Endothelial cell of umbilical vein (primary cell): ENCODE results near the gene RUFY3. TPM values are rescaled to one million over a fixed set of nuclear protein-coding genes. Genes with fewer than 3 reads are reported as not detected.
A peak's percentile ranks its signal among the peaks of the same experiment; 100 is the strongest.

Experiments
- BruUV-seq: library from RNA; stranded (reverse); fragments of 400-500 nt; replicated peaks from 2 replicates; lab custom pipeline; 2021; lab: Mats Ljungman, UMichigan
- CTCF ChIA-PET: fragments of 300-600, 350-600 bp; sonication (Branson Sonifier 250); formaldehyde crosslinking; loops from one replicate; lab custom pipeline; 2021; ENCODE audit warnings: antibody characterized with exemption, inconsistent platforms; lab: Charles Lee
- POLR2A ChIA-PET: fragments of 300-600, 350-600 bp; sonication (Branson Sonifier 250); formaldehyde crosslinking; loops from one replicate; lab custom pipeline; 2021; ENCODE audit warnings: antibody characterized with exemption, inconsistent platforms; lab: Charles Lee
- DNase-seq: peaks from one replicate; pipeline ENCODE4 v3.0.0-alpha.2; 2011; ENCODE audit warnings: low read depth, low spot score
- FAIRE-seq: peaks from 2 replicates; lab custom pipeline; 2011; peaks lifted over from hg19 to GRCh38; lab: Jason Lieb, UNC
- H2AFZ ChIP-seq: 2 replicates; pipeline ENCODE4 v1.6.0; 2012; ENCODE audit warnings: low read depth, low read length, control low read depth, inconsistent platforms
- H3K27ac ChIP-seq: 2 replicates; pipeline ENCODE4 v1.5.1; 2011; ENCODE audit warnings: low read depth, mild to moderate bottlenecking, control low read depth, low read length, moderate library complexity; ENCODE audit not compliant: insufficient read depth
- H3K27me3 ChIP-seq, 2 experiments: 2 replicates each; pipeline versions ENCODE4 v1.6.0 to v1.6.1; 2011; ENCODE audit warnings: low read length in 2 of 2, mixed read lengths in 1 of 2; ENCODE audit not compliant: control insufficient read depth in 2 of 2, insufficient read depth in 2 of 2
- H3K36me3 ChIP-seq, 2 experiments: 2 replicates in 1 of 2; 3 replicates in 1 of 2; pipeline ENCODE4 v1.5.1; 2011; ENCODE audit warnings: low read length in 2 of 2, mild to moderate bottlenecking in 1 of 2, moderate library complexity in 1 of 2; ENCODE audit not compliant: control insufficient read depth in 2 of 2, insufficient read depth in 2 of 2; ENCODE audit errors: extremely low read depth in 1 of 2
- H3K4me1 ChIP-seq: 3 replicates; pipeline ENCODE4 v1.5.1; 2011; ENCODE audit warnings: mild to moderate bottlenecking, low read length; ENCODE audit not compliant: control insufficient read depth, insufficient read depth; ENCODE audit errors: extremely low read depth
- H3K4me2 ChIP-seq: 2 replicates; pipeline ENCODE4 v1.6.1; 2011; ENCODE audit warnings: low read length, control low read depth, mixed read lengths; ENCODE audit not compliant: insufficient read depth
- H3K4me3 ChIP-seq, 3 experiments: fragments of 200-600 bp in 1 of 3; sonication (generic), shearing (Covaris generic) in 1 of 3; replicated peaks in 1 of 3; 2 replicates each; pipeline ENCODE4 v1.5.1; 2011 to 2016; ENCODE audit warnings: control low read depth in 3 of 3, low read length in 3 of 3, mild to moderate bottlenecking in 2 of 3, inconsistent platforms in 1 of 3, low read depth in 1 of 3, moderate library complexity in 1 of 3; ENCODE audit not compliant: insufficient read depth in 1 of 3
- H3K79me2 ChIP-seq: 2 replicates; pipeline ENCODE4 v1.6.0; 2012; ENCODE audit warnings: low read length, inconsistent platforms; ENCODE audit not compliant: control insufficient read depth, insufficient read depth
- H3K9ac ChIP-seq: replicated peaks from 2 replicates; pipeline ENCODE3; 2011; ENCODE audit warnings: low read length, control low read depth; ENCODE audit not compliant: insufficient read depth; ENCODE audit errors: extremely low read depth
- H3K9me1 ChIP-seq: replicated peaks from 3 replicates; pipeline ENCODE4 v1.6.0; 2011; ENCODE audit warnings: mild to moderate bottlenecking, low read length; ENCODE audit not compliant: control insufficient read depth, insufficient read depth; ENCODE audit errors: extremely low read depth
- H3K9me3 ChIP-seq: replicated peaks from 2 replicates; pipeline ENCODE4 v1.5.1; 2012; ENCODE audit warnings: low read length, inconsistent platforms; ENCODE audit not compliant: control insufficient read depth, insufficient read depth
- H4K20me1 ChIP-seq: replicated peaks from 2 replicates; pipeline ENCODE3; 2011; ENCODE audit warnings: mild to moderate bottlenecking, low read length; ENCODE audit not compliant: control insufficient read depth, insufficient read depth; ENCODE audit errors: extremely low read depth
- CTCF ChIP-seq, 2 donors: IDR thresholded peaks; 1 replicate in 1 of 2; 2 replicates in 1 of 2; pipeline ENCODE4 v1.5.1; 2011; ENCODE audit warnings: low read length in 2 of 2, mild to moderate bottlenecking in 2 of 2, moderate library complexity in 2 of 2, control low read depth in 1 of 2, inconsistent platforms in 1 of 2, low read depth in 1 of 2; ENCODE audit not compliant: insufficient read depth in 1 of 2; ENCODE audit errors: extremely low read depth in 1 of 2
- EZH2 ChIP-seq: IDR thresholded peaks from 2 replicates; pipeline ENCODE4 v1.6.1; 2012; ENCODE audit warnings: borderline replicate concordance, low read depth, mild to moderate bottlenecking, moderate library complexity, low read length, inconsistent platforms; ENCODE audit not compliant: severe bottlenecking
- FOS ChIP-seq: IDR thresholded peaks from 2 replicates; pipeline ENCODE4 v1.6.1; 2011; ENCODE audit warnings: mild to moderate bottlenecking, low read length, moderate library complexity, borderline replicate concordance; ENCODE audit not compliant: insufficient read depth
- GATA2 ChIP-seq: IDR thresholded peaks from 2 replicates; pipeline ENCODE4 v1.7.0; 2011; ENCODE audit warnings: low read depth, mild to moderate bottlenecking, moderate library complexity, mixed read lengths, low read length; ENCODE audit not compliant: insufficient read length, insufficient read depth
- JUN ChIP-seq: IDR thresholded peaks from 2 replicates; pipeline ENCODE4 v1.6.1; 2011; ENCODE audit warnings: borderline replicate concordance, low read depth; ENCODE audit not compliant: insufficient read length, insufficient read depth
- MAX ChIP-seq: IDR thresholded peaks from 2 replicates; pipeline ENCODE4 v1.6.1; 2011; ENCODE audit not compliant: insufficient read depth, insufficient read length
- MYC ChIP-seq: IDR thresholded peaks from one replicate; pipeline ENCODE4 v1.6.1; 2011; ENCODE audit warnings: mild to moderate bottlenecking, low read depth, low read length
- POLR2A ChIP-seq: IDR thresholded peaks from 2 replicates; pipeline ENCODE4 v1.6.1; 2012; ENCODE audit warnings: low read depth, mild to moderate bottlenecking, control low read depth, low read length
- POLR2AphosphoS5 ChIP-seq: IDR thresholded peaks from 2 replicates; pipeline ENCODE4 v1.6.1; 2012; ENCODE audit warnings: low read depth, mild to moderate bottlenecking, control low read depth, low read length, moderate library complexity; ENCODE audit not compliant: insufficient read depth
- dilution Hi-C: fragments of 300-500 bp; cut with MboI; formaldehyde crosslinking; loops from one replicate; pipeline ENCODE4 v1.15.0; 2019; ENCODE audit warnings: low sequenced_read_pairs; ENCODE audit not compliant: extremely low pct_ligation_motif_present
- intact Hi-C: fragments of 100-400 bp; cut with micrococcal nuclease; formaldehyde crosslinking; loops from one replicate; pipeline ENCODE4 v1.10.0; 2022
- polyA plus RNA-seq, 4 experiments: library from polyadenylated mRNA; depleted of rRNA in 3 of 4; stranded (reverse) in 3 of 4; unstranded in 1 of 4; fragments of >200 nt; gene quantifications; 2 replicates each; pipeline versions ENCODE4 v1.2.1 to v1.2.3, GENCODE V29; 2011 to 2012; ENCODE audit warnings: missing spikeins in 1 of 4
- total RNA-seq: library from RNA; stranded (reverse); gene quantifications from 2 replicates; pipeline ENCODE4 v1.2.3, GENCODE V29; 2021

Gene RUFY3
- total and polyA plus RNA-seq, 2 donors (not counting 3 experiments of a cell fraction or from before 2014, with no cell fraction given): 10.0 to 52.8 TPM

- peak; percentile 84 for DNase-seq
- CTCF ChIA-PET: interaction anchor here (0.6 to 3.0 kb wide), 13 partner anchors 10 to 276 kb away, joined by 3 to 25 read pairs (median 4); partner anchors contain the start of genes DCK, GRSF1, RUFY3 and UTP3
- Histone ChIP-seq H4K20me1 (no peaks in the 10 kb centered on the region), H3K4me3 (peak overlapping the region; percentile 33 to 82 (median 59)), H3K9me1 (no peaks in the 10 kb centered on the region), H3K4me2 (peak overlapping the region; percentile 99), H2AFZ (peak overlapping the region; percentile 39), H3K27me3 (no peaks in the 10 kb centered on the region), H3K27ac (peak overlapping the region; percentile 66), H3K79me2 (peaks cover 8% of the 10 kb centered on the region), H3K36me3 (no peaks in the 10 kb centered on the region), H3K9ac (peak overlapping the region; percentile 61), H3K4me1 (peaks cover 17% of the 10 kb centered on the region), H3K9me3 (no peaks in the 10 kb centered on the region)
- POLR2A ChIA-PET: interaction anchor here (1.3 to 1.5 kb wide), 2 partner anchors 28 to 30 kb away, joined by 3 to 6 read pairs; no protein-coding TSS in a partner anchor
- no TSS peak for BruUV-seq
- peak; percentile 79 for FAIRE-seq
- no peak for TF ChIP-seq CTCF (IDR thresholded peaks at IDR 0.05; ENCODE audit: extremely low read depth in 1 of 2, insufficient read depth in 1 of 2, low read depth in 1 of 2, low read length in 2 of 2)
- TF ChIP-seq MAX: no peak
- no peak for TF ChIP-seq EZH2
- TF ChIP-seq GATA2: no peak
- no peak for TF ChIP-seq FOS
- no peak for TF ChIP-seq POLR2AphosphoS5
- no peak for TF ChIP-seq MYC
- TF ChIP-seq POLR2A: no peak
- no peak for TF ChIP-seq JUN
- dilution Hi-C loops: no loop called here
- intact Hi-C loops: loop anchor here (1.0 kb wide), 1 partner anchor 29 kb away; no protein-coding TSS in a partner anchor
Measured at GRCh38 chr4:70734168-70734954, 12.6 kb downstream of the RUFY3 start.
